HEK293T (cell line): ENCODE measurements around the gene BICDL1.

ENCODE experiments used
- BHLHE40 ChIP-seq: fragments of 450-650 bp; IDR thresholded peaks from 2 replicates; pipeline ENCODE4 v1.6.1; 2016; ENCODE audit warnings: mild to moderate bottlenecking, moderate library complexity, borderline replicate concordance
- CTBP1 ChIP-seq: fragments of 450-650 bp; IDR thresholded peaks from 2 replicates; pipeline ENCODE4 v1.6.1; 2016; ENCODE audit warnings: borderline replicate concordance
- ELF4 ChIP-seq: fragments of 450-650 bp; IDR thresholded peaks from 2 replicates; pipeline ENCODE4 v1.6.1; 2017; ENCODE audit warnings: antibody characterized with exemption
- FOXA1 ChIP-seq: fragments of 450-650 bp; IDR thresholded peaks from 2 replicates; pipeline ENCODE4 v1.6.1; 2016; ENCODE audit warnings: mild to moderate bottlenecking
- FOXK2 ChIP-seq: fragments of 450-650 bp; IDR thresholded peaks from 2 replicates; pipeline ENCODE4 v1.6.1; 2016; ENCODE audit warnings: mild to moderate bottlenecking
- FOXM1 ChIP-seq: fragments of 450-650 bp; IDR thresholded peaks from 2 replicates; pipeline ENCODE4 v1.6.1; 2017; ENCODE audit warnings: mild to moderate bottlenecking, borderline replicate concordance
- HDGF ChIP-seq: fragments of 450-650 bp; IDR thresholded peaks from 2 replicates; pipeline ENCODE4 v1.6.1; 2017; ENCODE audit warnings: antibody characterized with exemption, borderline replicate concordance
- LEF1 ChIP-seq: fragments of 450-650 bp; IDR thresholded peaks from 2 replicates; pipeline ENCODE4 v1.6.1; 2017; ENCODE audit warnings: mild to moderate bottlenecking, borderline replicate concordance
- NFRKB ChIP-seq: fragments of 450-650 bp; IDR thresholded peaks from 2 replicates; pipeline ENCODE4 v1.6.1; 2016; ENCODE audit warnings: mild to moderate bottlenecking, moderate library complexity
- SP1 ChIP-seq: fragments of 450-650 bp; IDR thresholded peaks from 2 replicates; pipeline ENCODE4 v1.6.1; 2017
- SUZ12 ChIP-seq: fragments of 450-650 bp; IDR thresholded peaks from 2 replicates; pipeline ENCODE4 v1.6.1; 2016; ENCODE audit warnings: mild to moderate bottlenecking
- TARDBP ChIP-seq: fragments of 450-650 bp; IDR thresholded peaks from 2 replicates; pipeline ENCODE4 v1.6.1; 2016
- ZNF384 ChIP-seq: fragments of 450-650 bp; IDR thresholded peaks from 2 replicates; pipeline ENCODE4 v1.6.1; 2016
- TF ChIP-seq, protein P1 (sequence below): fragments of 450-650 bp; IDR thresholded peaks from 2 replicates; pipeline ENCODE4 v1.6.1; 2016

DNA sequence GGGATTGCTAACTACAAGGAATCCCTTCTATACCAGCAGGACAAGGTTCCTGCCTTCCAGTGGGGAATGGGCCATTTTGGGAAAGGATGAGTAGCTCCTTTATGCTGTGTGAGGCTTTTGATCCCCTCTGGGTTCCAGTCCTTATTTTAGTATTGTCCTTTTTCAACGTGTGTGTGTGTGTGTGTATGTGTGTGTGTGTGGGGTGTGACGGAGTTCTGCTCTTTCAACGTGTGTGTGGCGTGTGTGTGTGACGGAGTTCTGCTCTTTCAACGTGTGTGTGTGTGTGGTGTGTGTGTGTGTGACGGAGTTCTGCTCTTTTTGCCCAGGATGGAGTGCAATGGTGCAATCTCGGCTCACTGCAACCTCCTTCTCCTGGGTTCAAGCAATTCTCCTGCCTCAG lies 100.1 kb downstream of the BICDL1 start:
- no peak for TF ChIP-seq LEF1
- TF ChIP-seq FOXM1 = no peak
- no peak for TF ChIP-seq TARDBP
- TF ChIP-seq FOXK2 = no peak
- TF ChIP-seq, protein P1, sequence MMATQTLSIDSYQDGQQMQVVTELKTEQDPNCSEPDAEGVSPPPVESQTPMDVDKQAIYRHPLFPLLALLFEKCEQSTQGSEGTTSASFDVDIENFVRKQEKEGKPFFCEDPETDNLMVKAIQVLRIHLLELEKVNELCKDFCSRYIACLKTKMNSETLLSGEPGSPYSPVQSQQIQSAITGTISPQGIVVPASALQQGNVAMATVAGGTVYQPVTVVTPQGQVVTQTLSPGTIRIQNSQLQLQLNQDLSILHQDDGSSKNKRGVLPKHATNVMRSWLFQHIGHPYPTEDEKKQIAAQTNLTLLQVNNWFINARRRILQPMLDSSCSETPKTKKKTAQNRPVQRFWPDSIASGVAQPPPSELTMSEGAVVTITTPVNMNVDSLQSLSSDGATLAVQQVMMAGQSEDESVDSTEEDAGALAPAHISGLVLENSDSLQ = no peak
- no peak for TF ChIP-seq SUZ12
- TF ChIP-seq NFRKB = no peak
- TF ChIP-seq HDGF = no peak
- no peak for TF ChIP-seq CTBP1
- no peak for TF ChIP-seq BHLHE40
- TF ChIP-seq SP1 = no peak
- TF ChIP-seq ELF4 = no peak
- TF ChIP-seq ZNF384 = no peak
- no peak for TF ChIP-seq FOXA1
